HG03103 (cell line): Measurements from ENCODE around the gene ZNF777.
A peak's percentile ranks its signal among the peaks of the same experiment; 100 is the strongest.
"Not testable (repeated sequence)": the region's sequence is repeated elsewhere in the genome, so short reads cannot be mapped to it uniquely, and the experiment has no call there.

Experiments
- ATAC-seq: cut with Tn5 transposase; IDR thresholded peaks from one replicate; pipeline ENCODE4 v1.9.1; 2021; ENCODE audit warnings: low read depth; ENCODE audit not compliant: unreplicated experiment

The ZNF777 gene

DNA sequence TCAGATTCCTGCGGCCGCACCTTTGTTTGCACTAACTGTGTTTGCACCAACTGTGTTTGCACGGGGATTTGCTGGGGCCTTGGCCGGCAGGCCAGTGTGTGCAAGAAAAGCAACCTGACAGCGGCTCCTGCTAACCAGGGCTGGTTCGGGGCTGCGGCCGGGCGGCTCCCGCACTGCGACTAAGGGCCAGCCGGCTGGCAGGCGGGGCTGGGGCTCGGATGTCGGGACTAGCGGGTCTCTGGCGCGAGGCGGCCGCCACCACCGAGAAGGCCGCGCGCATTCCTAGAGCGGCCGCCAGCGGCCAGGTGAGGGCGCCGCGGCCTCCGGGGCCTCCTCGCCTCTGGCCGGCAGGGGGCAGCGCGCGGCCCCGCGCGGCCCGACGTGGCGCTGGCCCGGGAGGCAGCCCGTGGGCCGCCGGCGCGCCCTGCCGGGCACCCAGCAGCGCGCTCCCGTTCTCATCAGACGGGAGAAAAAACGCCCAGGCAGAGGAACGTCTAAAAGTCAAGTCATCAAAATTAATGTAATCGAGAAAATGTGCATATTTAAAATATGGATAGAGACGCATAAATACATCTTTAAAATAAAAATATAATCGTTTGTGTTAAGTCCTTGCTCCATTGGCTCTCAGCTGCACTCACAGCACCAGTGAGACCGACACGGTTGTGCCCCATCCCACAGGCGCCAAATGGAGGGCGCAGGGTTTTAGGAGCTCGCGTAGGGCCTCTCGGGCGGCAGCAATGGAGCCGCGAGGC is 38.5 kb downstream of the ZNF777 start:
- peak; percentile 95 for ATAC-seq

DNA sequence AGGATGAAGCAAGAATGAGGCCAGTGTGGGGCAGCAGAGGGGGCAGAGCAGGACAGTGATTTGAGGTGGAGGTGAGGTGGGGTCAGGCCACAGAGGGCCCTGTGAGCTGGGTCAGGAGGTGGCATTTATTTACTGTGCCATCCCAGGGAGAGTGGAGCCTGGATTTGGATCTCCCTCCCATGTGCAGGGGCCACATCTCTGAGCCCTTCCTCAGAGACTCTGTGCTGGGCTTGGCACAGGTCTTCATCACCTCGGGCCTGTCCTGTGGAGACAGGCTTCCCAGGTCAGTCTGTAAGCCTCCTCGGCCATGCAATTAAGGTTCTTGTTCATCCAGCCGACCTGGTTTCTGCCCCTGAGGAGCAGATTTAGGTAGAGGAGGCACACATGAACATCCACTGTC is 40.9 kb downstream of the ZNF777 start:
- no peak for ATAC-seq

DNA sequence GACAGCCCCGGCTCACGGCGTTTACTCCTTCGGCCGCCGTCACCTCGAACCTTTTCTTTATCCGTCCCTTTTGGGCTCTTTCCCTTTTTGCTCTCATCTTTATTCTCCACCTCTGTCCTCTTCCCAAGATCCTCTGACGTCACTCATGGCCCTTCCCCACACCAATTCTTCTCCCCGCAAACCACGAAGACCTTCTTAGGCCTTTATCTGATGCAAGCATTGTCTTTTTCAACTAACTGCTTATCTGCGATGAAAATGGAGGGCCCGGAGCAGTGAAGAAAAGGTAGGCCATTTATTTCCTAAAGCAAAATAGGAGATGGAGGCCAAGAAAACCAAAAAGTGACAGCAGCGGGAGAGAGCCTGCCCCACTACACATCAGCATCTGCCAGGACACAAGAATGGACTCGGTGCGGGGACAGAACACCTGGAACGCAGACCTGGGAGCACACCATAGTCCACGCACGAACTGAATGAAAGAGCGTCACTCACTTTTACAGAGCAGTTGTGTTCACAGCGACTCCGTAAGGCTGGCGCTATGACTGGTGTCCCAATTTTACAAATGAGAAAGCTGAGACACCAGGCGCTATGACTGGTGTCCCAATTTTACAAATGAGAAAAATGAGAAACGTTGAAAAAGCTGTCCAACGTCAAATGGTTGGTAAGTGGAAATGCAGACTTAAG is 45.3 kb downstream of the ZNF777 start:
- no peak for ATAC-seq

- ATAC-seq: no peak
These were observed 46.0 kb downstream of the ZNF777 start for GRCh38 chr7:149414745-149415390.

DNA sequence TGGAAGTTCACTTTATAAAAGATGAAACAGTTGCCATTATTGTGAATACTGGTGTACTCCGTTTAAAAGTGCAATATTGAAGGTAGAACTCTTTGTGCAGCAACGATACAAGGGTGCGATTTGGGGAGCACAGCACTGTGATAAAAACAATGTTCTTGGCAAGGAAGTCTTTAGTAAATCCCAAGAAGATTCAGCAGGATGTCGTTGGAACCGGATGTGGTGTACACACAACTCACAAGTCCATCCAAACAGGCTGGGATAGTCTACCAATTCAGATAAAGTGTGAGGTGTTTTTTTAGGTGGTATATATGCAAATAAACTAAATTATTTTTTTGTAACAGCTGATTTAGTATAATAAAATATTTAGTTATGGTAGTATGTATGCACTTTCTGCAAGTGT is 46.7 kb downstream of the ZNF777 start:
- no peak for ATAC-seq

DNA sequence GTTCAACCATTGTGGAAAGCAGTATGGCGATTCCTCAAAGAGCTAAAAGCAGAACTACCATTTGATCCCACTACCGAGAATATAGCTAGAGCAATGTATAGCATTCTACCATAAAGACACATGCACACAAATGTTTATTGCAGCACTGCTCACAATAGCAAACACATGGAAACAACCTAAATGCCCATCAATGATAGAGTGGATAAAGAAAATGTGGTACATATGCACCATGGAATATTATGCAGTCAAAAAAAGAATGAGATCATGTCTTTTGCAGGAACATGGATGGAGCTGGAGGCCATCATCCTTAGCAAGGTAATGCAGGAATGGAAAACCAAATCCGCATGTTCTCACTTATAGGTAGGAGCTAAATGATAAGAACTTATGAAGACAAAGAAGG is 47.8 kb downstream of the ZNF777 start:
- not testable (repeated sequence) for ATAC-seq

- ATAC-seq: peak; percentile 96
These were observed 51.0 kb downstream of the ZNF777 start for GRCh38 chr7:149409895-149410294.

GRCh38 chr7:149404825-149405224 is 56.0 kb downstream of the ZNF777 start:
- no peak for ATAC-seq

DNA sequence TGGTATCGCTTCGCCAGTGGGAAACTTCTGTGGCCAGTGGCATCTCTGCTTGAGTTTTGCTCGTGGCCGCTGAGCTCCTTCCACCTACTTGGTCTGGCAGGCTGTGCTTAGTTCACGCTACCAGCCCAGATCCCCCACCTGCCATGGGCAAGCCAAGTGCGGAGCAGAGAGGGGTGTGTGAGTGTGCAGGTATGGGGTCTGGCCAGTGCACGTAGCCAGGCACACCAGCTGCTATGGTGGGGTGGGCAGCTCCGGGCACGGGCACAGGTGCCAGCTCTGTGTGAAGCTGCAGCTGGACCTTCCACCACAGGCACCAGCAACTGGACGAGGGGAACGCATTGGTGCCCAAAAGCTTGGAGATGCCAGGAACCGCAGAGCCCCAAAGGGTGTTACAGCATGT is 56.5 kb downstream of the ZNF777 start:
- ATAC-seq: no peak

DNA sequence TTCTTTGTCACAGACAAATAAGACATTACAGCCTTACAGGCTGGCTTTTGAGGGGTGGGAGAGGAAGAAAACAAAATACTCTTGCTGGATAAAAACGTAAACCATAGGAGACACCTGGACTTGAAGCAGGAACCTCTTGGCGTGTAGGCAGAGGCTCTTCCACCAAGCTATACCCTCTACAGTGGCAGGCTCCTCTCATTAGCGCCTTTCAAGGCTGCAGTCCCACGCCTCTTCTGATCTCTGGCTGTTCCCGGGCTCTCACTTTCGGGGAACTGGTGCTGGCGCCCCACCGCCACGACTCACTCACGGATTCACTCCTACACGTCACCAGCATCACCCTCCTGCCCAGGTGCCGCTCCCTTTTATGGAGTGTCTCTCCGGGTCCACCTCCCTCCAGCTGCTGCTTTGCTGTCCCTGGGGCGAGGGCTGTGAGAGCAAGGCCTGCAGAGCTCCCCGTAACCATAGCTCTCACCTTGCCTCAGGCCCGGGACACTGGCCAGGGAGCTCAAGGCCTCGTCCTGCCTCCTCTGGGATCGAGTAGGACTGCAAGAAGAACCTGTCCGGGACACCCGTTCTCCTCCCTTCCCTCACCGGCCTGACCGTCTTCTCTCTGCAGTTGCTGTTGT is 62.6 kb downstream of the ZNF777 start:
- ATAC-seq: no peak

- no peak for ATAC-seq
These were observed 63.3 kb downstream of the ZNF777 start for GRCh38 chr7:149397470-149398043.

DNA sequence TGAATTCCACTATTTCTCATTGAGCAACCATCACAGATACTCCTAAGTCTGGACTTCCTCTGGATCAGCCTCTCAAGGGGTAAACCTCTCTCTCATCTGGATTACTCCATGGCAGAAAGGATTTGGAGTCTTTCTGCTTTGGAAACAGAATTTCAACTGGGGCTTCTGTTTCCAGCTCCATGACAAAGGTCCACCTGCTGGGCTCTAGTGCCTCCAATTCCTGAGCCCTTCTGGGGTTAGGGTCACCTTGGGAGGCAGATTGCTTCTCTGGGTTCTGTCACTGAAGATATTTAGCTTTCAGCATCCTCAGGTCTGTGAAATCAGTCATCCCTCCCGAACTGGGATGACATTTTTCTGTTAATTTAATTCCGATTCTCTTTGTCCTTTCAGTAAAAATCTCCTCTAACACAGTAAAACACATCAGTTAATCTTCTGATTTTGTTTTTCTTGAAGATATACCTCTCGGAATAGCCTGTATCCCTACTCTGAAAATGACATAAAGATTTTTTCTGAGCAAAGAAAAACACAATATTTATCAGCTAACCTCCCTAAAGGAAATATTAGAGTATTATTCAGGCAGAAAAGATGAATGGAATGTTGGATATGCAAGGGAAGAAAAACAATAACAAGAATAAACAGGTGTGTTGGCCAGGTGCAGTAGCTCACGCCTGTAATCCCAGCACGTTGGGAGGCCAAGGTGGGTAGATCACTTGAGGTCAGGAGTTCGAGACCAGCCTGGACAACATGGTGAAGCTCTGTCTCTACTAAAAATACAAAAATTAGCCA is 72.1 kb downstream of the ZNF777 start:
- not testable (repeated sequence) for ATAC-seq

GRCh38 chr7:149386514-149386913 is 74.3 kb downstream of the ZNF777 start:
- ATAC-seq: not testable (repeated sequence)

DNA sequence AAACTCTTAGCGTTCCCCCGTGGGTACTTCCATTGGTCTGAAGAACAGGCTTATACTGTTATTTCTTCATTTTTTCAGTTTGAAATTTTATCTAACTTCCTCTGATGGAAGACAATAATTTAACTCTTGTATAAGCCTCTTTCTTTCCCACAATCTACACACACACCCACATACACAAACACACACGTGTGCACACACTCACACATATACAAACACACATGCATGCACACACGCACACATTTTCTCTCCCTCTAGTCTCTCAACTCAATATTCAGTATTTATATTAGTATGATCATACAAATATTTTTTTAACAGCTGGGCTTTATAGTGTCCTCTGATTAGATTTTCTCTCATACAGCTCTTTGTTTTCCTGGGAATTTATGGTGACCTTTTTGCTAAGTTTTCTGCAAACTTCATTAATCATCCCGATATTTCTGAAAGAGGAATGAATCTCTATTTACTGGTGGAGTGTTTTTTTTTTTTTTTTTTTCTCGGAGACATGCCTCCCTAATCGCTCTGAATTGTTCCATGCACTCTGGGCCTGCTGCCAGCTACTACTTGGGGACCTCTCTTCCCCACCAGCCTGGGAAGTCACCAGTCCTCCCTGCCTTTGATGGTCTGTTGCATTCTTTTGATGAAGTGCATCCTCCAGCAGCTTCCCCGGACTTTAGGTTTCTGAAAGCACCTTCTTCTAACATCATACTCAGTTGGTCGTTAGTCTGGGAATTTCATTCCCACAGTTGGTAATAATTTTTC is 75.5 kb downstream of the ZNF777 start:
- no peak for ATAC-seq
